ENCODE measurements around the gene CCDC3. TPM values are rescaled to one million over a fixed set of nuclear protein-coding genes. Genes with fewer than 3 reads are reported as not detected.

Gene CCDC3
- total RNA-seq, 1 donor from 2014 or later, result 304 TPM

- no peak for DNase-seq (ENCODE audit: low spot score)
Observed at GRCh38 chr10:12961416-12962205, 39.9 kb downstream of the CCDC3 start.

- DNase-seq (ENCODE audit: low spot score), result no peak
Observed at GRCh38 chr10:12960941-12961340, 40.6 kb downstream of the CCDC3 start.

- peak; percentile 62 for DNase-seq (ENCODE audit: low spot score)
Observed at GRCh38 chr10:12960334-12960898, 41.1 kb downstream of the CCDC3 start.

- DNase-seq (ENCODE audit: low spot score), result no peak
Observed at GRCh38 chr10:12958546-12959110, 42.9 kb downstream of the CCDC3 start.

GRCh38 chr10:12957081-12957480 is 44.4 kb downstream of the CCDC3 start:
- DNase-seq (ENCODE audit: low spot score), result no peak

- DNase-seq (ENCODE audit: low spot score), result no peak
Observed at GRCh38 chr10:12954866-12955265, 46.6 kb downstream of the CCDC3 start.

- DNase-seq (ENCODE audit: low spot score), result no peak
Observed at GRCh38 chr10:12950583-12951128, 50.9 kb downstream of the CCDC3 start.

GRCh38 chr10:12949248-12949647 is 52.3 kb downstream of the CCDC3 start:
- no peak for DNase-seq (ENCODE audit: low spot score)

GRCh38 chr10:12947741-12948140 is 53.8 kb downstream of the CCDC3 start:
- no peak for DNase-seq (ENCODE audit: low spot score)

GRCh38 chr10:12946372-12946771 is 55.1 kb downstream of the CCDC3 start:
- DNase-seq (ENCODE audit: low spot score), result no peak

GRCh38 chr10:12945690-12946359 is 55.7 kb downstream of the CCDC3 start:
- no peak for DNase-seq (ENCODE audit: low spot score)

- DNase-seq (ENCODE audit: low spot score), result no peak
Observed at GRCh38 chr10:12944931-12945330, 56.6 kb downstream of the CCDC3 start.

- DNase-seq (ENCODE audit: low spot score), result no peak
Observed at GRCh38 chr10:12943425-12943824, 58.1 kb downstream of the CCDC3 start.

GRCh38 chr10:12941966-12942365 is 59.5 kb downstream of the CCDC3 start:
- DNase-seq (ENCODE audit: low spot score), result no peak

GRCh38 chr10:12940791-12941190 is 60.7 kb downstream of the CCDC3 start:
- DNase-seq (ENCODE audit: low spot score), result no peak

GRCh38 chr10:12938271-12938670 is 63.2 kb downstream of the CCDC3 start:
- DNase-seq (ENCODE audit: low spot score), result no peak

GRCh38 chr10:12937527-12937926 is 64.0 kb downstream of the CCDC3 start:
- DNase-seq (ENCODE audit: low spot score), result no peak

- no peak for DNase-seq (ENCODE audit: low spot score)
Observed at GRCh38 chr10:12934777-12935176, 66.7 kb downstream of the CCDC3 start.

GRCh38 chr10:12929381-12929780 is 72.1 kb downstream of the CCDC3 start:
- DNase-seq (ENCODE audit: low spot score), result no peak

- DNase-seq (ENCODE audit: low spot score), result no peak
Observed at GRCh38 chr10:12928571-12928970, 72.9 kb downstream of the CCDC3 start.

GRCh38 chr10:12927896-12928295 is 73.6 kb downstream of the CCDC3 start:
- no peak for DNase-seq (ENCODE audit: low spot score)

- no peak for DNase-seq (ENCODE audit: low spot score)
Observed at GRCh38 chr10:12925845-12926244, 75.7 kb downstream of the CCDC3 start.
